WTC11 (cell line): Measurements from ENCODE around the gene DDIT4. TPM values are rescaled to one million over a fixed set of nuclear protein-coding genes. Genes with fewer than 3 reads are reported as not detected.

Source experiments
- ATAC-seq: fragments of 200-7000 bp; cut with Tn5 transposase; 2 replicates; pipeline ENCODE4 v1.10.0; 2021; ENCODE audit warnings: mild to moderate bottlenecking, moderate library complexity
- CTCF ChIA-PET: fragments of 300-600 bp; sonication (Branson Sonifier 250); formaldehyde crosslinking; loops from one replicate; lab custom pipeline; 2021; ENCODE audit warnings: antibody characterized with exemption; lab: Charles Lee
- POLR2A ChIA-PET: fragments of 350-600 bp; sonication (Branson Sonifier 250); formaldehyde crosslinking; loops from one replicate; lab custom pipeline; 2021; ENCODE audit warnings: antibody characterized with exemption; lab: Charles Lee
- DNase-seq: peaks from one replicate; pipeline ENCODE4 v3.0.0; 2021; ENCODE audit warnings: low spot score
- H3K27ac Mint-ChIP-seq: 2 replicates; pipeline ENCODE4 v1.8.0; 2021; ENCODE audit warnings: mixed read lengths
- H3K27me3 Mint-ChIP-seq: 2 replicates; pipeline ENCODE4 v1.8.0; 2021; ENCODE audit warnings: low read depth, mild to moderate bottlenecking, moderate library complexity, mixed read lengths
- H3K36me3 Mint-ChIP-seq: 2 replicates; pipeline ENCODE4 v1.8.0; 2021; ENCODE audit warnings: mixed read lengths
- H3K4me1 Mint-ChIP-seq: 2 replicates; pipeline ENCODE4 v1.8.0; 2022; ENCODE audit warnings: mixed read lengths
- H3K4me3 Mint-ChIP-seq: 2 replicates; pipeline ENCODE4 v1.8.0; 2021; ENCODE audit warnings: mild to moderate bottlenecking, moderate library complexity, mixed read lengths
- H3K9me3 Mint-ChIP-seq: 2 replicates; pipeline ENCODE4 v1.8.0; 2021; ENCODE audit warnings: mixed read lengths
- E2F1 ChIP-seq: sonication (generic); formaldehyde crosslinking; IDR thresholded peaks from 2 replicates; pipeline ENCODE4 v1.8.0; 2022; ENCODE audit warnings: mild to moderate bottlenecking, missing genetic modification reagents
- ELF4 ChIP-seq: sonication (generic); formaldehyde crosslinking; IDR thresholded peaks from 2 replicates; pipeline ENCODE4 v1.8.1; 2022; ENCODE audit warnings: low read depth, mild to moderate bottlenecking, moderate library complexity, missing genetic modification reagents
- FOXP4 ChIP-seq: sonication (generic); formaldehyde crosslinking; IDR thresholded peaks from 2 replicates; pipeline ENCODE4 v1.8.0; 2022; ENCODE audit warnings: mild to moderate bottlenecking, missing genetic modification reagents
- GABPB1 ChIP-seq: sonication (generic); formaldehyde crosslinking; IDR thresholded peaks from 2 replicates; pipeline ENCODE4 v1.8.1; 2023; ENCODE audit warnings: mild to moderate bottlenecking, missing genetic modification reagents
- GRHL2 ChIP-seq: fragments of 250-450 bp; sonication (Bioruptor Pico); IDR thresholded peaks from 2 replicates; pipeline ENCODE4 v1.8.0; 2022; ENCODE audit warnings: mild to moderate bottlenecking, moderate library complexity; ENCODE audit not compliant: insufficient replicate concordance, severe bottlenecking
- GTF2I ChIP-seq: fragments of 250-450 bp; sonication (Bioruptor Pico); conservative IDR thresholded peaks from 2 replicates; pipeline ENCODE4 v1.4.0; 2021; ENCODE audit warnings: mild to moderate bottlenecking
- HMGA2 ChIP-seq: fragments of 250-450 bp; sonication (Bioruptor Pico); IDR thresholded peaks from 2 replicates; pipeline ENCODE4 v1.4.0; 2021; ENCODE audit warnings: mild to moderate bottlenecking, moderate library complexity
- HMGXB4 ChIP-seq: sonication (generic); formaldehyde crosslinking; IDR thresholded peaks from 2 replicates; pipeline ENCODE4 v1.8.1; 2023; ENCODE audit warnings: mild to moderate bottlenecking, moderate library complexity, missing genetic modification reagents
- JUN ChIP-seq: sonication (generic); formaldehyde crosslinking; IDR thresholded peaks from 2 replicates; pipeline ENCODE4 v1.8.0; 2023; ENCODE audit warnings: mild to moderate bottlenecking, missing genetic modification reagents
- MAX ChIP-seq: sonication (generic); formaldehyde crosslinking; IDR thresholded peaks from 2 replicates; pipeline ENCODE4 v1.8.0; 2022; ENCODE audit warnings: mild to moderate bottlenecking, missing genetic modification reagents
- NFYB ChIP-seq: sonication (generic); formaldehyde crosslinking; conservative IDR thresholded peaks from 2 replicates; pipeline ENCODE4 v1.8.0; 2022; ENCODE audit warnings: low read depth, missing genetic modification reagents
- PREB ChIP-seq: sonication (generic); formaldehyde crosslinking; IDR thresholded peaks from 2 replicates; pipeline ENCODE4 v1.8.1; 2022; ENCODE audit warnings: mild to moderate bottlenecking, missing genetic modification reagents, moderate library complexity, borderline replicate concordance
- RORB ChIP-seq: fragments of 250-450 bp; sonication (Bioruptor Pico); IDR thresholded peaks from 2 replicates; pipeline ENCODE4 v1.9.0; 2021; ENCODE audit warnings: mild to moderate bottlenecking
- SP1 ChIP-seq: sonication (generic); formaldehyde crosslinking; conservative IDR thresholded peaks from 2 replicates; pipeline ENCODE4 v1.8.1; 2022; ENCODE audit warnings: missing genetic modification reagents
- STAT6 ChIP-seq: sonication (generic); formaldehyde crosslinking; conservative IDR thresholded peaks from 2 replicates; pipeline ENCODE4 v1.8.1; 2023; ENCODE audit warnings: mild to moderate bottlenecking, low read depth, missing genetic modification reagents, moderate library complexity
- TCF7 ChIP-seq: sonication (generic); formaldehyde crosslinking; IDR thresholded peaks from 2 replicates; pipeline ENCODE4 v1.8.0; 2022; ENCODE audit warnings: mild to moderate bottlenecking, low read depth, missing genetic modification reagents, moderate library complexity
- TEAD1 ChIP-seq: sonication (generic); formaldehyde crosslinking; IDR thresholded peaks from 2 replicates; pipeline ENCODE4 v1.8.0; 2022; ENCODE audit warnings: mild to moderate bottlenecking, missing genetic modification reagents
- TEAD4 ChIP-seq: sonication (generic); formaldehyde crosslinking; IDR thresholded peaks from 2 replicates; pipeline ENCODE4 v1.8.0; 2022; ENCODE audit warnings: mild to moderate bottlenecking, missing genetic modification reagents
- USF1 ChIP-seq: sonication (generic); formaldehyde crosslinking; IDR thresholded peaks from 2 replicates; pipeline ENCODE4 v1.8.0; 2022; ENCODE audit warnings: mild to moderate bottlenecking, missing genetic modification reagents
- ZBTB43 ChIP-seq: sonication (generic); formaldehyde crosslinking; IDR thresholded peaks from 2 replicates; pipeline ENCODE4 v1.8.1; 2023; ENCODE audit warnings: mild to moderate bottlenecking, missing genetic modification reagents
- ZNF138 ChIP-seq: sonication (generic); formaldehyde crosslinking; conservative IDR thresholded peaks from 2 replicates; pipeline ENCODE4 v1.8.1; 2022; ENCODE audit warnings: mild to moderate bottlenecking, moderate library complexity, missing genetic modification reagents
- ZNF416 ChIP-seq: fragments of 250-450 bp; sonication (Bioruptor Pico); IDR thresholded peaks from 2 replicates; pipeline ENCODE4 v1.9.0; 2021; ENCODE audit warnings: mild to moderate bottlenecking, inconsistent platforms
- total RNA-seq: library from RNA; stranded (reverse); gene quantifications from 3 replicates; pipeline ENCODE4 v1.2.3, GENCODE V29; 2021

The DDIT4 gene
- total RNA-seq, 1 experiment from 2014 or later: 118 TPM

GRCh38 chr10:72318418-72319262 lies 44.9 kb downstream of the DDIT4 start (continued):
- TF ChIP-seq PREB: no peak

- Mint-ChIP-seq H3K9me3 (no peaks in the 10 kb centered on the region), H3K4me1 (peaks cover 55% of the 10 kb centered on the region), H3K27me3 (no peaks in the 10 kb centered on the region; the same call in 1 of the 2 replicates), H3K27ac (peak overlapping the region; percentile 96), H3K4me3 (peak overlapping the region; percentile 41), H3K36me3 (no peaks in the 10 kb centered on the region)
- ATAC-seq (peak; percentile 67), DNase-seq (peak; percentile 83)
- ChIA-PET CTCF (interaction anchor here (0.6 to 4.1 kb wide), 11 partner anchors 10 to 1916 kb away, joined by 3 to 21 read pairs (median 4); partner anchors contain the start of gene SPOCK2), POLR2A (interaction anchor here (0.6 to 6.0 kb wide), 10 partner anchors 10 to 103 kb away, joined by 3 to 161 read pairs (median 4); partner anchors contain the start of gene DDIT4)
- TF ChIP-seq SP1 (CRISPR knock-in tag) (peak; percentile 61; the same call in 1 of the 2 replicates), USF1 (peak; percentile 55; the same call in 1 of the 2 replicates), TEAD1 (peak; percentile 32; the same call in 1 of the 2 replicates), HMGXB4 (CRISPR knock-in tag) (peak; percentile 57; the same call in 1 of the 2 replicates), GABPB1 (CRISPR knock-in tag) (peak; percentile 96), RORB (no peak), JUN (CRISPR knock-in tag) (no peak), TCF7 (CRISPR knock-in tag) (no peak), ELF4 (CRISPR knock-in tag) (no peak), MAX (peak; percentile 69; the same call in 1 of the 2 replicates), FOXP4 (no peak), NFYB (CRISPR knock-in tag) (no peak), ZNF138 (no peak), GTF2I (CRISPR knock-in tag) (peak; percentile 87), E2F1 (CRISPR knock-in tag) (no peak), ZNF416 (CRISPR knock-in tag) (0 out of 2 replicates have a peak, but pooled peaks have one; percentile 42), HMGA2 (CRISPR knock-in tag) (no peak), STAT6 (CRISPR knock-in tag) (no peak), GRHL2 (CRISPR knock-in tag) (no peak), ZBTB43 (CRISPR knock-in tag) (no peak), TEAD4 (peak; percentile 78)
Measured at GRCh38 chr10:72319416-72320254, 45.9 kb downstream of the DDIT4 start.
